Measurements from ENCODE around the gene HLA-A.
"Not testable (repeated sequence)": the region's sequence is repeated elsewhere in the genome, so short reads cannot be mapped to it uniquely, and the experiment has no call there.

Gene HLA-A

GRCh38 chr6:29942275-29943052 is at the start of gene HLA-A:
Gene HLA-A (plus strand): TSS chr6:29942532. CDS start chr6:29942554, 22 bp downstream.
- in situ Hi-C loops (cut with MboI; ENCODE audit: low sequenced_read_pairs): no loop called here

- in situ Hi-C loops (cut with MboI; ENCODE audit: low sequenced_read_pairs): no loop called here
These were observed 49.6 kb upstream of the HLA-A start for GRCh38 chr6:29892696-29893095.

- in situ Hi-C loops (cut with MboI; ENCODE audit: low sequenced_read_pairs): no loop called here
These were observed 43.1 kb upstream of the HLA-A start for GRCh38 chr6:29899281-29899680.

GRCh38 chr6:29905286-29905685 is 37.0 kb upstream of the HLA-A start:
- in situ Hi-C loops (cut with MboI; ENCODE audit: low sequenced_read_pairs): no loop called here

- in situ Hi-C loops (cut with MboI; ENCODE audit: low sequenced_read_pairs): no loop called here
These were observed 34.5 kb upstream of the HLA-A start for GRCh38 chr6:29907637-29908340.

- in situ Hi-C loops (cut with MboI; ENCODE audit: low sequenced_read_pairs): no loop called here
These were observed 34.0 kb upstream of the HLA-A start for GRCh38 chr6:29908341-29908662.

GRCh38 chr6:29908710-29909109 is 33.6 kb upstream of the HLA-A start:
- in situ Hi-C loops (cut with MboI; ENCODE audit: low sequenced_read_pairs): no loop called here

- in situ Hi-C loops (cut with MboI; ENCODE audit: low sequenced_read_pairs): no loop called here
These were observed 32.3 kb upstream of the HLA-A start for GRCh38 chr6:29909985-29910384.

- in situ Hi-C loops (cut with MboI; ENCODE audit: low sequenced_read_pairs): no loop called here
These were observed 29.5 kb upstream of the HLA-A start for GRCh38 chr6:29912840-29913239.

GRCh38 chr6:29916741-29917140 is 25.6 kb upstream of the HLA-A start:
- in situ Hi-C loops (cut with MboI; ENCODE audit: low sequenced_read_pairs): no loop called here

GRCh38 chr6:29917857-29918256 is 24.5 kb upstream of the HLA-A start:
- in situ Hi-C loops (cut with MboI; ENCODE audit: low sequenced_read_pairs): no loop called here

- in situ Hi-C loops (cut with MboI; ENCODE audit: low sequenced_read_pairs): no loop called here
These were observed 22.6 kb upstream of the HLA-A start for GRCh38 chr6:29919506-29920445.

GRCh38 chr6:29924287-29924686 is 18.0 kb upstream of the HLA-A start:
- in situ Hi-C loops (cut with MboI; ENCODE audit: low sequenced_read_pairs): no loop called here

GRCh38 chr6:29924731-29925130 is 17.6 kb upstream of the HLA-A start:
- in situ Hi-C loops (cut with MboI; ENCODE audit: low sequenced_read_pairs): no loop called here

- in situ Hi-C loops (cut with MboI; ENCODE audit: low sequenced_read_pairs): no loop called here
These were observed 17.0 kb upstream of the HLA-A start for GRCh38 chr6:29925321-29925720.

GRCh38 chr6:29925727-29926412 is 16.5 kb upstream of the HLA-A start:
- in situ Hi-C loops (cut with MboI; ENCODE audit: low sequenced_read_pairs): no loop called here

GRCh38 chr6:29926413-29927274 is 15.7 kb upstream of the HLA-A start:
- in situ Hi-C loops (cut with MboI; ENCODE audit: low sequenced_read_pairs): no loop called here

GRCh38 chr6:29927275-29927569 is 15.1 kb upstream of the HLA-A start:
- in situ Hi-C loops (cut with MboI; ENCODE audit: low sequenced_read_pairs): no loop called here

- in situ Hi-C loops (cut with MboI; ENCODE audit: low sequenced_read_pairs): no loop called here
These were observed 14.4 kb upstream of the HLA-A start for GRCh38 chr6:29927841-29928388.

- in situ Hi-C loops (cut with MboI; ENCODE audit: low sequenced_read_pairs): not testable (repeated sequence)
These were observed 12.3 kb upstream of the HLA-A start for GRCh38 chr6:29930047-29930446.
